ENCODE measurements around the gene SLC31A1. TPM values are rescaled to one million over a fixed set of nuclear protein-coding genes. Genes with fewer than 3 reads are reported as not detected.

The SLC31A1 gene
- total RNA-seq, 1 experiment from 2014 or later, result 64.9 TPM

DNA sequence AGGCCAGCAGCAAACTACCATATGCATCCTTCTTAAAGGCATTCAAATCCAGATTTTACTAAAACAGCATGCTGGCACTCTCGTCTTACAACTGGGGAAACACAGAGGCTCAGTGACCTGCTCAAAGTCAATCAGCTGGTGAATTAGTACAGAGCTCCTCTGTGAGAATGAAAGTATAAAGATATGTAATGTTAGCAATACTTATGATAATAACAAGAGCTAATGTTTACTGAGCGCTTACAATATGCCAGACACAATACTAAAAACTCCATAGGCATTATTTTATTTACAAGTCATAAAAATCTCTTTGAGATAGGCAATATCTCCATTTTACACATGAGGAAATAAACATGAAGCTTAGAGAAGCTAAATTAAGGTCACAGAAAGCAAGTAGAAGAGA, 28.9 kb upstream of the SLC31A1 start:
- Histone ChIP-seq H3K27me3 (replicated peaks; ENCODE audit: control insufficient read depth, insufficient read depth, low read length) (no peaks in the 10 kb centered on the region), H3K4me3 (ENCODE audit: low read depth, low read length) (no peak overlapping the region), H3K36me3 (ENCODE audit: control insufficient read depth, insufficient read depth, low read length) (peaks cover 2% of the 10 kb centered on the region; the same call in 1 of the 2 replicates), H3K9me3 (no peaks in the 10 kb centered on the region), H3K4me1 (no peaks in the 10 kb centered on the region)
- intact Hi-C loops (cut with micrococcal nuclease; ENCODE audit: unreplicated experiment), result no loop called here
- CTCF ChIA-PET, result no interaction called here
- Mint-ChIP-seq H3K9me3 (ENCODE audit: unreplicated experiment) (no peaks in the 10 kb centered on the region), H3K4me1 (ENCODE audit: low read depth, unreplicated experiment) (peaks cover 8% of the 10 kb centered on the region), H3K4me3 (ENCODE audit: unreplicated experiment) (no peak overlapping the region), H3K36me3 (ENCODE audit: insufficient read depth, unreplicated experiment) (peaks cover 23% of the 10 kb centered on the region), H3K27me3 (ENCODE audit: insufficient read depth, unreplicated experiment) (no peaks in the 10 kb centered on the region), H3K27ac (ENCODE audit: unreplicated experiment) (no peak overlapping the region)
- TF ChIP-seq, protein P1, sequence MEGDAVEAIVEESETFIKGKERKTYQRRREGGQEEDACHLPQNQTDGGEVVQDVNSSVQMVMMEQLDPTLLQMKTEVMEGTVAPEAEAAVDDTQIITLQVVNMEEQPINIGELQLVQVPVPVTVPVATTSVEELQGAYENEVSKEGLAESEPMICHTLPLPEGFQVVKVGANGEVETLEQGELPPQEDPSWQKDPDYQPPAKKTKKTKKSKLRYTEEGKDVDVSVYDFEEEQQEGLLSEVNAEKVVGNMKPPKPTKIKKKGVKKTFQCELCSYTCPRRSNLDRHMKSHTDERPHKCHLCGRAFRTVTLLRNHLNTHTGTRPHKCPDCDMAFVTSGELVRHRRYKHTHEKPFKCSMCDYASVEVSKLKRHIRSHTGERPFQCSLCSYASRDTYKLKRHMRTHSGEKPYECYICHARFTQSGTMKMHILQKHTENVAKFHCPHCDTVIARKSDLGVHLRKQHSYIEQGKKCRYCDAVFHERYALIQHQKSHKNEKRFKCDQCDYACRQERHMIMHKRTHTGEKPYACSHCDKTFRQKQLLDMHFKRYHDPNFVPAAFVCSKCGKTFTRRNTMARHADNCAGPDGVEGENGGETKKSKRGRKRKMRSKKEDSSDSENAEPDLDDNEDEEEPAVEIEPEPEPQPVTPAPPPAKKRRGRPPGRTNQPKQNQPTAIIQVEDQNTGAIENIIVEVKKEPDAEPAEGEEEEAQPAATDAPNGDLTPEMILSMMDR (IDR thresholded peaks at IDR 0.05; ENCODE audit: insufficient read depth in 1 of 2, low read depth in 1 of 2, low read length in 1 of 2, severe bottlenecking in 1 of 2, unreplicated experiment in 1 of 2), result no peak
- no peak for DNase-seq
- POLR2A ChIA-PET, result no interaction called here
- BruUV-seq (replicated peaks), result no TSS peak

DNA sequence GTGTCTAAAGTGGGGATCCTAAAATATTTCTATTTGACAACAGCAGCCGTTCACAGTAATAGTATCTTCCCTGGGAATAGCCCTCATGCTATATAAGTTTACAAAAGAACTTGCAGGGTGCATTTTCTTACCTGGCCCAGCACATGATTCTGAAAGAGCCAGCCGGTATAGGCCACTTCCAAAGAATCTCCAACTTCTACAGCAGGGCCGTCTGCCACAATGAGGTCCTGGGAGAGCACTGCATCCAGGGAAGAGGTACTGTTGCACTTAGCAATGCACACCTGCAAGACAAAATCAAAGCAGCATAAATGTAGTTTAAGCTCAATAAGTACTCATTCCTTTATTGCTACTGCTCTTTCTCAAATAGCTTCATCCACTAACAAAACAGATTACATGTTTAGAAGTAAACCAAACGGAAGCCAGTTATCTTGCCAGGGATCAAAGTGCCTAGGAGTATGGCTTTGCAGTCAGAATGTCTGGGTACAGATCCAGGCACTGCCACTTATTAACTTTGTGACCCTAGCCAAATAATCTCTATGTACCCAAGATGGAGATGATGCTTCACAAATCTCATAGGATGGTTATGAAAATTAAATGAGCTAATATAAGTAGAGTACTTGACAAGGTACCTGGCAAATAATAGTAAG, 21.5 kb upstream of the SLC31A1 start:
- Mint-ChIP-seq H3K27me3 (ENCODE audit: insufficient read depth, unreplicated experiment) (no peaks in the 10 kb centered on the region), H3K4me3 (ENCODE audit: unreplicated experiment) (no peak overlapping the region), H3K9me3 (ENCODE audit: unreplicated experiment) (no peaks in the 10 kb centered on the region), H3K4me1 (ENCODE audit: low read depth, unreplicated experiment) (peaks cover 8% of the 10 kb centered on the region), H3K27ac (ENCODE audit: unreplicated experiment) (no peak overlapping the region), H3K36me3 (ENCODE audit: insufficient read depth, unreplicated experiment) (peaks cover 40% of the 10 kb centered on the region)
- ChIA-PET POLR2A (no interaction called here), CTCF (no interaction called here)
- no TSS peak for BruUV-seq (replicated peaks)
- Histone ChIP-seq H3K4me1 (no peaks in the 10 kb centered on the region), H3K9me3 (no peaks in the 10 kb centered on the region), H3K36me3 (ENCODE audit: control insufficient read depth, insufficient read depth, low read length) (no peaks in the 10 kb centered on the region), H3K27me3 (replicated peaks; ENCODE audit: control insufficient read depth, insufficient read depth, low read length) (no peaks in the 10 kb centered on the region), H3K4me3 (ENCODE audit: low read depth, low read length) (no peak overlapping the region)
- TF ChIP-seq, protein P1 (IDR thresholded peaks at IDR 0.05; ENCODE audit: insufficient read depth in 1 of 2, low read depth in 1 of 2, low read length in 1 of 2, severe bottlenecking in 1 of 2, unreplicated experiment in 1 of 2), result no peak
- DNase-seq, result no peak
- intact Hi-C loops (cut with micrococcal nuclease; ENCODE audit: unreplicated experiment), result no loop called here

DNA sequence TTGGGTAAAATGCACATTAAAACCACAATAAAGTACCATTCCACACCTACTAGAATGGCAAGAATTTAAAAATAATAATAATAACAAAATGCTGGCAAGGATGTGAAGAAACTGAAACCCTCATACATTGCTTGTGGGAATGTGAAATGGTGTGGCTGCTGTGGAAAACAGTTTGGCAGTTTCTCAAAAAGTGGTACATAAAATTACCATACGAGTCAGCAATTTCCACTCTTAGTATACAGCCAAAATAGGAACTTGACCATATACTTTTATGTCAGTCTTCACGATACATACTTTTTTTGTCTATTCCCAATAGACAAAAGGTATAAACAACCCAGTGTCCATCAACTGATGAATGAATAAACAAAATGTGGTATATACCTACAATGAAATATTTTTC, 15.9 kb upstream of the SLC31A1 start:
- Mint-ChIP-seq H3K9me3 (ENCODE audit: unreplicated experiment) (no peaks in the 10 kb centered on the region), H3K36me3 (ENCODE audit: insufficient read depth, unreplicated experiment) (peaks cover 26% of the 10 kb centered on the region)

More for the DNA sequence above, 15.9 kb upstream of the SLC31A1 start:
- no peaks in the 10 kb centered on the region for H3K27me3 ChIP-seq (replicated peaks; ENCODE audit: control insufficient read depth, insufficient read depth, low read length)
- no TSS peak for BruUV-seq (replicated peaks)
- no peak overlapping the region for H3K27ac Mint-ChIP-seq (ENCODE audit: unreplicated experiment)
- H3K4me1 Mint-ChIP-seq (ENCODE audit: low read depth, unreplicated experiment), result no peaks in the 10 kb centered on the region
- no peaks in the 10 kb centered on the region for H3K27me3 Mint-ChIP-seq (ENCODE audit: insufficient read depth, unreplicated experiment)
- DNase-seq, result no peak
- no peak overlapping the region for H3K4me3 ChIP-seq (ENCODE audit: low read depth, low read length)
- no peaks in the 10 kb centered on the region for H3K9me3 ChIP-seq
- intact Hi-C loops (cut with micrococcal nuclease; ENCODE audit: unreplicated experiment), result no loop called here
- no peak overlapping the region for H3K4me3 Mint-ChIP-seq (ENCODE audit: unreplicated experiment)
- TF ChIP-seq, protein P1 (IDR thresholded peaks at IDR 0.05; ENCODE audit: insufficient read depth in 1 of 2, low read depth in 1 of 2, low read length in 1 of 2, severe bottlenecking in 1 of 2, unreplicated experiment in 1 of 2), result no peak
- POLR2A ChIA-PET, result no interaction called here
- H3K36me3 ChIP-seq (ENCODE audit: control insufficient read depth, insufficient read depth, low read length), result no peaks in the 10 kb centered on the region
- no peaks in the 10 kb centered on the region for H3K4me1 ChIP-seq
- CTCF ChIA-PET, result no interaction called here
